Thyroid gland (tissue), 4 donors: ENCODE data around the gene BMPR1B. TPM values are rescaled to one million over a fixed set of nuclear protein-coding genes. Genes with fewer than 3 reads are reported as not detected.

Experiments used
- DNase-seq, 2 donors: peaks; one replicate each; pipeline ENCODE4 v3.0.0-alpha.2; 2019
- H3K27ac ChIP-seq, 3 donors: fragments of 200-600 bp; sonication (generic); 1 replicate in 2 of 3; 2 replicates in 1 of 3; pipeline ENCODE4 v1.5.1; 2016 to 2019; ENCODE audit warnings: mild to moderate bottlenecking in 1 of 3, moderate library complexity in 1 of 3
- H3K27me3 ChIP-seq: fragments of 200-600 bp; sonication (generic); one replicate; pipeline ENCODE4 v1.5.1; 2019
- H3K36me3 ChIP-seq, 2 donors: fragments of 200-600 bp; sonication (generic); one replicate each; pipeline ENCODE4 v1.5.1; 2016 to 2019
- H3K4me1 ChIP-seq, 2 donors: fragments of 200-600 bp; sonication (generic); one replicate each; pipeline ENCODE4 v1.5.1; 2017 to 2019
- H3K4me3 ChIP-seq, 3 donors: fragments of 200-600 bp; sonication (generic); replicated peaks in 1 of 3; 1 replicate in 2 of 3; 2 replicates in 1 of 3; pipeline ENCODE4 v1.5.1; 2016; ENCODE audit warnings: mild to moderate bottlenecking in 1 of 3
- H3K9me3 ChIP-seq: fragments of 200-600 bp; sonication (generic); one replicate; pipeline ENCODE4 v1.5.1; 2017
- POLR2A ChIP-seq, 2 donors: fragments of 450-650 bp; IDR thresholded peaks; one replicate each; pipeline ENCODE4 v1.6.1; 2017; ENCODE audit warnings: antibody characterized with exemption in 2 of 2, mild to moderate bottlenecking in 2 of 2, moderate library complexity in 1 of 2
- WGBS, 2 donors: methylation state at CpG; one replicate each; pipeline ENCODE4 v1.1.5; 2017; 5-methylcytosine and 5-hydroxymethylcytosine counted together
- intact Hi-C: fragments of 100-400 bp; cut with DNase I; formaldehyde crosslinking; loops from one replicate; pipeline ENCODE4 v1.15.1; 2023
- total RNA-seq, 4 donors: library from RNA; depleted of rRNA; stranded (reverse); fragments of >200 nt; gene quantifications; one replicate each; pipeline ENCODE4 v1.2.3, GENCODE V29; 2016
- TF ChIP-seq, protein P1 (sequence below), 6 experiments: fragments of 200-600 bp in 3 of 6; fragments of 450-650 bp in 3 of 6; sonication (generic) in 3 of 6; IDR thresholded peaks; one replicate each; pipeline ENCODE4 v1.5.1; 2016 to 2019; ENCODE audit warnings: antibody characterized with exemption in 6 of 6, mild to moderate bottlenecking in 2 of 6, inconsistent platforms in 1 of 6, moderate library complexity in 1 of 6

Gene BMPR1B
- total RNA-seq, 4 donors from 2014 or later = 0.49 to 0.89 (median 0.76) TPM

DNA sequence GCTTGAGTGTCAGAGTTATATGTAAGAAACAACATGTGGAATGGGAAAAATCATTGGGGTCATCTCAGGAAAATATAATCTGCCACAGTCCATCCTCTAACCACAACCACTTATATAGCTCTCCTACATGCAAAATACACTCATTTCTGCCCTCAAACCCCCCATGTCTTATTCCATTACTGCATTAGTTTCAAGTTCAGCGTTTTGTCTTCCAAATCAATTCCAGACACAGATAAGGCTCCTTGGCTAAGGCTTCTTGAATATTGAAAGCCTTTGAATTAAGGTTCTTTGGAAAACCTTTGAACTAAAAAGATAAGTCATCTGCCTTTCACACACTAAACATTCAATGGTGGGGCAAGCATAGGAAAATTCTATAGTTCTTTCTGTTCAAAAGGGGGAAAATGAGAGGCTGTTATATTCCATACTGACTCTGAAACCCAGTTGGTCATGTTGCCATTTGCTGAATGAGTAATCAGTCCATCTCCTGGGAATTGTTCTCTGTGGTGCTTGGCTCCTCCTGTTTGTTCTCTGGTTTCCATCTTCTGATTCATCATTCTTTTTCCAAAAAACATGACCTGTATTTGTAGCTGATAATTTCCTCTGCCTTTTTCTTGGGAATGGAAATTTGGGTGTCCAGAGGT, 218.7 kb downstream of the BMPR1B start:
- Histone ChIP-seq H3K27me3 (no peaks in the 10 kb centered on the region), H3K9me3 (no peaks in the 10 kb centered on the region), H3K27ac (no peak overlapping the region), H3K36me3 (no peaks in the 10 kb centered on the region), H3K4me1 (no peaks in the 10 kb centered on the region), H3K4me3 (no peak overlapping the region)
- TF ChIP-seq POLR2A (IDR thresholded peaks at IDR 0.05) = no peak
- TF ChIP-seq, protein P1, sequence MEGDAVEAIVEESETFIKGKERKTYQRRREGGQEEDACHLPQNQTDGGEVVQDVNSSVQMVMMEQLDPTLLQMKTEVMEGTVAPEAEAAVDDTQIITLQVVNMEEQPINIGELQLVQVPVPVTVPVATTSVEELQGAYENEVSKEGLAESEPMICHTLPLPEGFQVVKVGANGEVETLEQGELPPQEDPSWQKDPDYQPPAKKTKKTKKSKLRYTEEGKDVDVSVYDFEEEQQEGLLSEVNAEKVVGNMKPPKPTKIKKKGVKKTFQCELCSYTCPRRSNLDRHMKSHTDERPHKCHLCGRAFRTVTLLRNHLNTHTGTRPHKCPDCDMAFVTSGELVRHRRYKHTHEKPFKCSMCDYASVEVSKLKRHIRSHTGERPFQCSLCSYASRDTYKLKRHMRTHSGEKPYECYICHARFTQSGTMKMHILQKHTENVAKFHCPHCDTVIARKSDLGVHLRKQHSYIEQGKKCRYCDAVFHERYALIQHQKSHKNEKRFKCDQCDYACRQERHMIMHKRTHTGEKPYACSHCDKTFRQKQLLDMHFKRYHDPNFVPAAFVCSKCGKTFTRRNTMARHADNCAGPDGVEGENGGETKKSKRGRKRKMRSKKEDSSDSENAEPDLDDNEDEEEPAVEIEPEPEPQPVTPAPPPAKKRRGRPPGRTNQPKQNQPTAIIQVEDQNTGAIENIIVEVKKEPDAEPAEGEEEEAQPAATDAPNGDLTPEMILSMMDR (IDR thresholded peaks at IDR 0.05) = no peak
- intact Hi-C loops = no loop called here
- no peak for DNase-seq
- WGBS, 2 donors = 68 to 71% methylated on average over 1 of the region's 1 CpG

DNA sequence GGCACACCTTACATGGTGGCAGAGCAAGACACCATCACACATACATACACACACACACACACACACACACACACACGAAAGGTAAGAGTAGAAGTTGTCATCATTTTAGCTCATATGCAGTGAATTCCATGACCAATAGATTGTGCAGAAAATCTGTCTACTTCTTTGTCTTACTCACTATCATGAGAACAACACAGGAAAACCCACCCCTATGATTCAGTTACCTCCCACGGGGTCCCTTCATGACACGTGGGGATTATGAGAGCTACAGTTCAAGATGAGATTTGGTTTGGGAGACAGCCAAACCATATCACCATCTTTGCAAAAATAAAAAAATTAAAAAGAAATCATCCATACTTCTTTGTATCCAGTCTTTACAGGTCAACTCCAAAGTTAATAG, 221.1 kb downstream of the BMPR1B start:
- no peaks in the 10 kb centered on the region for H3K9me3 ChIP-seq
- intact Hi-C loops = no loop called here
- no peak overlapping the region for H3K4me3 ChIP-seq
- no peaks in the 10 kb centered on the region for H3K4me1 ChIP-seq
- no peaks in the 10 kb centered on the region for H3K27me3 ChIP-seq
- H3K27ac ChIP-seq = no peak overlapping the region
- H3K36me3 ChIP-seq = no peaks in the 10 kb centered on the region
- no peak for TF ChIP-seq POLR2A (IDR thresholded peaks at IDR 0.05)
- TF ChIP-seq, protein P1 (IDR thresholded peaks at IDR 0.05) = no peak
- 80% methylated on average over 3 of the region's 3 CpGs for WGBS, 2 donors
- DNase-seq = no peak

DNA sequence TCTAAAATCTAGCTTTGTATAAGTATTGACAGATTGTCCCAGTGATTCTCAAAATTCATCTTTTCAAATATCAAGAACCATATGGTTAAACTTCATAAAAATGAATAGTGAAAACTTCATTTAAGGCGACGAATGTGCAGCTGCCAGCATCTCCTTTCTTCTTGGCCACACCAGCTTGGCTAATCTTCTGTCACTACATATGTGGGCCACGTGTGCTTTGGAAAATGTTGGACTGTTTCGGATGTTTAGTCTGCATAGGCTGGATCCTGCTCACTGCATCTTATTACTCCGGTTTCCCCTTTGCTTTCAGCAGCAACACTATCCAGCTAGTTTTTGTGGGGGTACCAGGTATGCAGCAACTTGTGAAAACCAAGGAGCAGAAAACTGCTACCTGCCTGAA, 221.9 kb downstream of the BMPR1B start:
- DNase-seq = no peak
- no peak overlapping the region for H3K4me3 ChIP-seq
- 77 to 89% methylated on average over 5 of the region's 5 CpGs for WGBS, 2 donors
- no peaks in the 10 kb centered on the region for H3K27me3 ChIP-seq
- H3K27ac ChIP-seq = no peak overlapping the region
- no peaks in the 10 kb centered on the region for H3K9me3 ChIP-seq
- H3K4me1 ChIP-seq = no peaks in the 10 kb centered on the region
- TF ChIP-seq POLR2A (IDR thresholded peaks at IDR 0.05) = no peak
- TF ChIP-seq, protein P1 (IDR thresholded peaks at IDR 0.05) = no peak
- no peaks in the 10 kb centered on the region for H3K36me3 ChIP-seq
- intact Hi-C loops = no loop called here

- intact Hi-C loops = no loop called here
- DNase-seq = peak; percentile 7 to 32
- H3K36me3 ChIP-seq = no peaks in the 10 kb centered on the region
- no peaks in the 10 kb centered on the region for H3K27me3 ChIP-seq
- H3K4me3 ChIP-seq = peak overlapping the region in 1 of 3 donors; percentile 2
- no peaks in the 10 kb centered on the region for H3K9me3 ChIP-seq
- H3K27ac ChIP-seq = no peak overlapping the region
- WGBS, 2 donors = 15 to 20% methylated on average over 10 of the region's 10 CpGs
- no peak for TF ChIP-seq POLR2A (IDR thresholded peaks at IDR 0.05)
- TF ChIP-seq, protein P1 (IDR thresholded peaks at IDR 0.05) = no peak
- H3K4me1 ChIP-seq = no peaks in the 10 kb centered on the region
Observed at GRCh38 chr4:94995684-94996394, 238.1 kb downstream of the BMPR1B start.

GRCh38 chr4:95000076-95000648, 242.4 kb downstream of the BMPR1B start:
- 80 to 86% methylated on average over 4 of the region's 4 CpGs for WGBS, 2 donors
- no peak overlapping the region for H3K27ac ChIP-seq
- no peak for DNase-seq
- intact Hi-C loops = no loop called here
- no peak overlapping the region for H3K4me3 ChIP-seq
- H3K27me3 ChIP-seq = no peaks in the 10 kb centered on the region
- no peaks in the 10 kb centered on the region for H3K4me1 ChIP-seq
- no peaks in the 10 kb centered on the region for H3K36me3 ChIP-seq
- TF ChIP-seq, protein P1 (IDR thresholded peaks at IDR 0.05) = no peak
- TF ChIP-seq POLR2A (IDR thresholded peaks at IDR 0.05) = no peak
- no peaks in the 10 kb centered on the region for H3K9me3 ChIP-seq
